Natural killer cell (primary cell): ENCODE measurements around the gene MYH11. TPM values are rescaled to one million over a fixed set of nuclear protein-coding genes. Genes with fewer than 3 reads are reported as not detected.

Experiments
- ATAC-seq, 3 donors: fragments of 150-1000 bp in 2 of 3; fragments of 200-7000 bp in 1 of 3; cut with Tn5 transposase; 1 replicate in 1 of 3; 2 replicates in 2 of 3; pipeline ENCODE4 v1.10.0; 2021; ENCODE audit warnings: mild to moderate bottlenecking in 2 of 3, moderate library complexity in 2 of 3
- DNase-seq, 2 donors: peaks; one replicate each; pipeline versions ENCODE4 v3.0.0 to v3.0.0-alpha.2; 2013 to 2021; ENCODE audit warnings: mixed read lengths in 1 of 2
- H3K27ac ChIP-seq: one replicate; pipeline ENCODE4 v1.5.1; 2013; ENCODE audit warnings: mild to moderate bottlenecking, low read length
- H3K27me3 ChIP-seq: one replicate; pipeline ENCODE4 v1.6.1; 2013; ENCODE audit warnings: low read length; ENCODE audit not compliant: control insufficient read depth, insufficient read depth
- H3K36me3 ChIP-seq: one replicate; pipeline ENCODE4 v1.6.1; 2013; ENCODE audit warnings: low read length; ENCODE audit not compliant: control insufficient read depth, insufficient read depth
- H3K4me1 ChIP-seq: one replicate; pipeline ENCODE4 v1.6.1; 2013; ENCODE audit warnings: low read length; ENCODE audit not compliant: control insufficient read depth, insufficient read depth
- H3K4me3 ChIP-seq: one replicate; pipeline ENCODE4 v1.5.1; 2013; ENCODE audit warnings: low read length
- H3K9me3 ChIP-seq: one replicate; pipeline ENCODE4 v1.6.1; 2013; ENCODE audit warnings: low read length; ENCODE audit not compliant: control insufficient read depth, insufficient read depth
- H3K27ac Mint-ChIP-seq, 2 donors: one replicate each; pipeline ENCODE4 v1.8.0; 2022; ENCODE audit warnings: mild to moderate bottlenecking in 2 of 2, mixed read lengths in 2 of 2, moderate library complexity in 1 of 2
- H3K27me3 Mint-ChIP-seq, 2 donors: one replicate each; pipeline ENCODE4 v1.8.0; 2022; ENCODE audit warnings: low read depth in 2 of 2, mixed read lengths in 2 of 2
- H3K36me3 Mint-ChIP-seq: one replicate; pipeline ENCODE4 v1.8.0; 2022; ENCODE audit warnings: mixed read lengths
- H3K4me1 Mint-ChIP-seq, 2 donors: one replicate each; pipeline ENCODE4 v1.8.0; 2022; ENCODE audit warnings: mixed read lengths in 2 of 2
- H3K4me3 Mint-ChIP-seq: one replicate; pipeline ENCODE4 v1.8.0; 2022; ENCODE audit warnings: mild to moderate bottlenecking, moderate library complexity, mixed read lengths
- H3K9me3 Mint-ChIP-seq, 2 donors: one replicate each; pipeline ENCODE4 v1.8.0; 2022; ENCODE audit warnings: mixed read lengths in 2 of 2
- WGBS: methylation state at CpG from one replicate; pipeline ENCODE4 v1.1.7; 2013; ENCODE audit warnings: missing lambda C conversion rate; ENCODE audit not compliant: insufficient coverage; 5-methylcytosine and 5-hydroxymethylcytosine counted together
- intact Hi-C: fragments of 100-400 bp; cut with micrococcal nuclease; formaldehyde crosslinking; loops from one replicate; pipeline ENCODE4 v1.14.2; 2022
- total RNA-seq, 4 donors: library from RNA; stranded (reverse); fragments of 120-200 nt in 1 of 4; gene quantifications; one replicate each; pipeline versions ENCODE4 v1.2.3 to v1.2.4, GENCODE V29; 2013 to 2022
- TF ChIP-seq, protein P1 (sequence below): fragments of 200-600 bp; IDR thresholded peaks from one replicate; pipeline ENCODE4 v1.8.0; 2022; ENCODE audit warnings: antibody characterized with exemption

Gene MYH11
- total RNA-seq, 3 donors from 2014 or later (not counting 1 experiment from before 2014, with no cell fraction given) = 0.30 TPM; not detected in 2

DNA sequence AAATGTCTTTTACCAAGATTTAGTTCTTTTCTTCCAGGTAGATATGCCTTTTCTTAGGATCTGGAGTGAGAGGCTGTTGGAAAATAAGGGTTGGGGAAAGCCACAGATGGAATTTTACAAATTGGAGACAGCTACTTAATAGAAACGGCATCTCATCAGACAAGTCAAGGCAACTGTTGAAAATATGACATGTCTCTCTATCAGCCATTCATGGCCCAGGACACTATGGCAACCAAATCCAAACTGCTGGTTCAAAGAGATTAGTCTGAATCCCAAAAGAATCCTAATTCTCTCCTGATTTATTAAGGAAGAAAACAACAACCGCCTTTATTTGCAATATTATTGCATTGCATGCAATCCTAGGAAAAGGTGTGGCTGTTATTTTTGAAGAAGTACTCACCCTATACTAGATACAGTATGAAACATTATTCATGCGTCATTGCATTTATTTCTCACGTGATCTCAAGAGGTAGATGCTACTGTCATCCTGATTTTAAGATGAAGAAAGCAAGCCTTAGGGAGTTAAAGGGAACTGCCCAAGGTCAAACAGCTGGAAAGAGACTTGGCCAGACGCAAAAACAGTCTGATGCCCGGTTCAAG lies 44.2 kb upstream of the MYH11 start:
- no peaks in the 10 kb centered on the region for H3K36me3 ChIP-seq
- H3K4me3 ChIP-seq = no peak overlapping the region
- H3K27ac ChIP-seq = no peak overlapping the region
- no peak overlapping the region for H3K27ac Mint-ChIP-seq
- H3K4me3 Mint-ChIP-seq = no peak overlapping the region
- ATAC-seq (no peak), DNase-seq (no peak)
- WGBS = 86% methylated on average over 5 of the region's 6 CpGs
- intact Hi-C loops = no loop called here
- peaks cover 0 to 4% of the 10 kb centered on the region in 2 donors for H3K27me3 Mint-ChIP-seq
- H3K9me3 Mint-ChIP-seq = no peaks in the 10 kb centered on the region
- no peaks in the 10 kb centered on the region for H3K4me1 ChIP-seq
- no peaks in the 10 kb centered on the region for H3K27me3 ChIP-seq
- no peaks in the 10 kb centered on the region for H3K36me3 Mint-ChIP-seq
- TF ChIP-seq, protein P1, sequence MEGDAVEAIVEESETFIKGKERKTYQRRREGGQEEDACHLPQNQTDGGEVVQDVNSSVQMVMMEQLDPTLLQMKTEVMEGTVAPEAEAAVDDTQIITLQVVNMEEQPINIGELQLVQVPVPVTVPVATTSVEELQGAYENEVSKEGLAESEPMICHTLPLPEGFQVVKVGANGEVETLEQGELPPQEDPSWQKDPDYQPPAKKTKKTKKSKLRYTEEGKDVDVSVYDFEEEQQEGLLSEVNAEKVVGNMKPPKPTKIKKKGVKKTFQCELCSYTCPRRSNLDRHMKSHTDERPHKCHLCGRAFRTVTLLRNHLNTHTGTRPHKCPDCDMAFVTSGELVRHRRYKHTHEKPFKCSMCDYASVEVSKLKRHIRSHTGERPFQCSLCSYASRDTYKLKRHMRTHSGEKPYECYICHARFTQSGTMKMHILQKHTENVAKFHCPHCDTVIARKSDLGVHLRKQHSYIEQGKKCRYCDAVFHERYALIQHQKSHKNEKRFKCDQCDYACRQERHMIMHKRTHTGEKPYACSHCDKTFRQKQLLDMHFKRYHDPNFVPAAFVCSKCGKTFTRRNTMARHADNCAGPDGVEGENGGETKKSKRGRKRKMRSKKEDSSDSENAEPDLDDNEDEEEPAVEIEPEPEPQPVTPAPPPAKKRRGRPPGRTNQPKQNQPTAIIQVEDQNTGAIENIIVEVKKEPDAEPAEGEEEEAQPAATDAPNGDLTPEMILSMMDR = no peak
- H3K4me1 Mint-ChIP-seq = no peaks in the 10 kb centered on the region
- no peaks in the 10 kb centered on the region for H3K9me3 ChIP-seq

DNA sequence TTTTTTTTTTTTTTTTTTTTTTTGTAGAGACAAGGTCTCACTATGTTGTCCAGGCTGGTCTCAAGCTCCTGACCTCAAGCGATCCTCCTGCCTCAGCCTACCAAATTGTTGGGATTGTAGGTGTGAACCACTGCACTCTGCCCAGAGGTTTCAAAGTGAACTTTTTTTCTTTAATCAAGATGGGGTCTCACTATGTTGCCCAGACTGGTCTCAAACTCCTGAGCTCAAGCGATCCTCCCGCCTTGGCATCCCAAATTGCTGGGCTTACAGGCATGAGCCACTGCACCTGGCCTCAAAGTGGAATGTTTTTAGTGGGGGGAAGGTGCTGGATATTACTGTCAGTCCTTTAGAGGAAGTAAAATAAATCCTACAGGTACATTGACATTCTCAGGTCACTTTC lies 43.5 kb upstream of the MYH11 start:
- Histone ChIP-seq H3K36me3 (no peaks in the 10 kb centered on the region), H3K4me1 (no peaks in the 10 kb centered on the region), H3K4me3 (no peak overlapping the region), H3K9me3 (no peaks in the 10 kb centered on the region), H3K27me3 (no peaks in the 10 kb centered on the region), H3K27ac (no peak overlapping the region)
- Mint-ChIP-seq H3K4me3 (no peak overlapping the region), H3K27me3 (peaks cover 0 to 4% of the 10 kb centered on the region in 2 donors), H3K36me3 (no peaks in the 10 kb centered on the region), H3K9me3 (no peaks in the 10 kb centered on the region), H3K27ac (no peak overlapping the region), H3K4me1 (no peaks in the 10 kb centered on the region)
- 98% methylated on average over 3 of the region's 3 CpGs for WGBS
- TF ChIP-seq, protein P1 = no peak
- DNase-seq (no peak), ATAC-seq (no peak)
- intact Hi-C loops = no loop called here

DNA sequence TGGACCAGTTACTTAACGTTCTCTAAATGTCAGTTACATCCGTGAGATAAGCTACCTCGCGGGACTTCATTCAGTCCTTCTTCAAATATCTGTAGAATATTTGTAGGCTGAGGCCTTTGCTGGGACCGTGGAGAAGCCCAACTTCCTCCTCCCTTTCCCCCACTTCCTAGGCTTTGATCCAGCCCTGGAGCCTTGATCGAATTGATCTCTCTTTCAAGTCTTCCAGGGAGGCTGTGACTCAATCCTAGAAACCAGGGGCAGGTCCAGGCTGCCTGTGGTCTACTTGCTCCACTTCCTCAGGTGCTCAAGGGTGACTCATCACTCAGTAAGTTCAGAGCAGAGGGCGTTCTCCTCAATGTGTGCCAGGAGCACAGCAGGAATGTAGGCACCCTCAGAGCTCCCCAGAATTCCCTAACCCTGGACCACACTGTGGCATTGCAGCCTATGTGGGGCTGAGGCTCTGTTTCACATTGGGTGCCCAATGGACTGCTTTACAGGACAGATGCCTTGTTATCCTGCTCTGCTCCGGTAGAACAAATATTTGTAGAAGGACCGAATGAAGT lies 42.8 kb upstream of the MYH11 start:
- TF ChIP-seq, protein P1 = no peak
- H3K4me3 Mint-ChIP-seq = no peak overlapping the region
- ATAC-seq (no peak), DNase-seq (no peak)
- H3K36me3 ChIP-seq = no peaks in the 10 kb centered on the region
- H3K4me1 ChIP-seq = no peaks in the 10 kb centered on the region
- no peaks in the 10 kb centered on the region for H3K27me3 ChIP-seq
- no peak overlapping the region for H3K4me3 ChIP-seq
- H3K4me1 Mint-ChIP-seq = no peaks in the 10 kb centered on the region
- intact Hi-C loops = no loop called here
- WGBS = 67% methylated on average over 9 of the region's 9 CpGs
- no peaks in the 10 kb centered on the region for H3K36me3 Mint-ChIP-seq
- H3K27me3 Mint-ChIP-seq = peaks cover 0 to 2% of the 10 kb centered on the region in 2 donors
- no peaks in the 10 kb centered on the region for H3K9me3 ChIP-seq
- no peak overlapping the region for H3K27ac Mint-ChIP-seq
- no peak overlapping the region for H3K27ac ChIP-seq
- no peaks in the 10 kb centered on the region for H3K9me3 Mint-ChIP-seq

DNA sequence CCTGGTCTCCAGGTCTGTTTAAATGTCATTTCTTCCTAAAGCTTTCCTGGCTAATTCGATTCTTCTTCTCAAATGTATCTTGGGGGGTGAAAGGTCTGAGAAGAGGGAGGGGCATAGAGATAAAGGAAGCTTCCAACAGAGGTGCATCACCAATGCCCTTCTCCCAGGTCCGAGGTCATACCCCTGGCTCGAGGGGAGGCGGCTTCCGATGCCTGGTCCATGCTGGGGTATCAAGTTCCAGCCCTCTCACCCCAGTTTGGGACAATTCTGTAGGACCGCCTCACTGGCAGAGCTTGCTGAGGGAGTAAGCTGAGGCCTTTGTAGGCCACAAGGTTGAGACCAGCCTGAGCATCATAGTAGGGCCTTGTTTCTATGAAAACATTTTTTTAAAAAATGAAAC lies 41.8 kb upstream of the MYH11 start:
- Mint-ChIP-seq H3K27me3 (no peaks in the 10 kb centered on the region), H3K4me3 (no peak overlapping the region), H3K27ac (no peak overlapping the region), H3K4me1 (no peaks in the 10 kb centered on the region), H3K9me3 (no peaks in the 10 kb centered on the region), H3K36me3 (no peaks in the 10 kb centered on the region)
- H3K9me3 ChIP-seq = no peaks in the 10 kb centered on the region
- no peaks in the 10 kb centered on the region for H3K36me3 ChIP-seq
- H3K4me3 ChIP-seq = no peak overlapping the region
- 97% methylated on average over 6 of the region's 6 CpGs for WGBS
- ATAC-seq (no peak), DNase-seq (no peak)
- no peaks in the 10 kb centered on the region for H3K4me1 ChIP-seq
- H3K27me3 ChIP-seq = no peaks in the 10 kb centered on the region
- TF ChIP-seq, protein P1 = no peak
- no peak overlapping the region for H3K27ac ChIP-seq
- intact Hi-C loops = no loop called here
